H1 (cell line): ENCODE results near the gene IQCF2. TPM values are rescaled to one million over a fixed set of nuclear protein-coding genes. Genes with fewer than 3 reads are reported as not detected.
A peak's percentile ranks its signal among the peaks of the same experiment; 100 is the strongest.

ENCODE experiments used
- CTCF ChIA-PET: fragments of 300-600 bp; sonication (Branson Sonifier 250); formaldehyde crosslinking; loops from one replicate; lab custom pipeline; 2021; ENCODE audit not compliant: partially characterized antibody; lab: Charles Lee
- POLR2A ChIA-PET: fragments of 300-600 bp; sonication (Branson Sonifier 250); formaldehyde crosslinking; loops from one replicate; lab custom pipeline; 2021; ENCODE audit warnings: inconsistent platforms; ENCODE audit not compliant: partially characterized antibody; lab: Charles Lee
- DNase-seq, 2 experiments: peaks; one replicate each; pipeline versions ENCODE4 v3.0.0 to v3.0.0-alpha.2; 2010 to 2022; ENCODE audit warnings: low spot score in 2 of 2, low read depth in 1 of 2, mixed read lengths in 1 of 2
- FAIRE-seq: peaks from 2 replicates; lab custom pipeline; 2011; peaks lifted over from hg19 to GRCh38; lab: Jason Lieb, UNC
- H2AFZ ChIP-seq: 2 replicates; pipeline ENCODE4 v1.8.1; 2012; ENCODE audit warnings: low read length, inconsistent platforms
- H2AK5ac ChIP-seq: 2 replicates; pipeline ENCODE4 v1.6.1; 2013; ENCODE audit warnings: low read depth, low read length
- H2BK120ac ChIP-seq: replicated peaks from 2 replicates; pipeline ENCODE3; 2013; ENCODE audit warnings: low read depth, low read length, inconsistent platforms
- H2BK12ac ChIP-seq: 2 replicates; pipeline ENCODE4 v1.6.1; 2013; ENCODE audit warnings: low read depth, low read length
- H2BK15ac ChIP-seq: 2 replicates; pipeline ENCODE4 v1.6.1; 2013; ENCODE audit warnings: low read length
- H2BK20ac ChIP-seq: 2 replicates; pipeline ENCODE4 v1.6.1; 2013; ENCODE audit warnings: low read length
- H2BK5ac ChIP-seq: 2 replicates; pipeline ENCODE4 v1.6.1; 2013; ENCODE audit warnings: low read depth, low read length
- H3K14ac ChIP-seq: 2 replicates; pipeline ENCODE4 v1.6.1; 2013; ENCODE audit warnings: inconsistent platforms; ENCODE audit not compliant: insufficient read length
- H3K18ac ChIP-seq: 2 replicates; pipeline ENCODE4 v1.6.1; 2013; ENCODE audit warnings: low read length; ENCODE audit errors: extremely low read depth
- H3K23ac ChIP-seq: 2 replicates; pipeline ENCODE4 v1.6.1; 2013; ENCODE audit warnings: inconsistent platforms; ENCODE audit not compliant: insufficient read length
- H3K23me2 ChIP-seq: 2 replicates; pipeline ENCODE4 v1.6.1; 2013; ENCODE audit warnings: low read depth, low read length
- H3K27ac ChIP-seq: 2 replicates; pipeline ENCODE4 v1.6.1; 2011; ENCODE audit warnings: low read depth, low read length, inconsistent platforms
- H3K27me3 ChIP-seq, 4 experiments: replicated peaks in 1 of 4; 1 replicate in 1 of 4; 2 replicates in 3 of 4; pipeline versions ENCODE4 v1.6.1 to v1.8.1; 2011 to 2013; ENCODE audit warnings: low read length in 3 of 4, mild to moderate bottlenecking in 3 of 4, inconsistent platforms in 2 of 4, mixed read lengths in 2 of 4, moderate library complexity in 1 of 4; ENCODE audit not compliant: control insufficient read depth in 3 of 4, insufficient read depth in 3 of 4; ENCODE audit errors: extremely low read depth in 1 of 4
- H3K36me3 ChIP-seq, 4 experiments: 2 replicates each; pipeline versions ENCODE4 v1.6.1 to v1.8.1; 2011 to 2013; ENCODE audit warnings: mild to moderate bottlenecking in 4 of 4, low read length in 3 of 4, moderate library complexity in 2 of 4, control low read depth in 1 of 4, inconsistent platforms in 1 of 4; ENCODE audit not compliant: insufficient read depth in 4 of 4, control insufficient read depth in 2 of 4
- H3K4ac ChIP-seq: replicated peaks from 2 replicates; pipeline ENCODE3; 2013; ENCODE audit warnings: low read length, low read depth, mixed read lengths, inconsistent platforms; ENCODE audit not compliant: insufficient read length
- H3K4me1 ChIP-seq, 4 experiments: replicated peaks in 1 of 4; 1 replicate in 1 of 4; 2 replicates in 3 of 4; pipeline versions ENCODE4 v1.6.1 to v1.8.1; 2011 to 2013; ENCODE audit warnings: low read length in 3 of 4, inconsistent platforms in 2 of 4, mixed read lengths in 1 of 4; ENCODE audit not compliant: insufficient read depth in 4 of 4, control insufficient read depth in 3 of 4
- H3K4me2 ChIP-seq, 2 experiments: 2 replicates each; pipeline versions ENCODE4 v1.6.1 to v1.8.1; 2011 to 2013; ENCODE audit warnings: low read depth in 2 of 2, low read length in 2 of 2, control low read depth in 1 of 2, inconsistent platforms in 1 of 2, mild to moderate bottlenecking in 1 of 2; ENCODE audit not compliant: insufficient read depth in 1 of 2
- H3K4me3 ChIP-seq, 4 experiments: fragments of 200-600, 300-600 bp in 1 of 4; sonication (generic), shearing (Covaris generic), sonication (Bioruptor Twin) in 1 of 4; 2 replicates each; pipeline versions ENCODE4 v1.5.1 to v1.8.1; 2011 to 2016; ENCODE audit warnings: low read length in 4 of 4, low read depth in 3 of 4, control low read depth in 2 of 4, inconsistent platforms in 2 of 4, mild to moderate bottlenecking in 2 of 4, mixed read lengths in 1 of 4, moderate library complexity in 1 of 4; ENCODE audit not compliant: insufficient read depth in 2 of 4; ENCODE audit errors: extremely low read depth in 1 of 4
- H3K56ac ChIP-seq: replicated peaks from 2 replicates; pipeline ENCODE3; 2013; ENCODE audit warnings: low read depth, mild to moderate bottlenecking, mixed read lengths, low read length, inconsistent platforms; ENCODE audit not compliant: insufficient read length
- H3K79me1 ChIP-seq: 2 replicates; pipeline ENCODE4 v1.6.1; 2013; ENCODE audit warnings: low read depth, low read length, control low read depth
- H3K79me2 ChIP-seq, 2 experiments: 2 replicates each; pipeline versions ENCODE4 v1.6.1 to v1.8.1; 2012 to 2013; ENCODE audit warnings: low read length in 2 of 2, mild to moderate bottlenecking in 2 of 2, inconsistent platforms in 1 of 2; ENCODE audit not compliant: insufficient read depth in 2 of 2, control insufficient read depth in 1 of 2
- H3K9ac ChIP-seq, 4 experiments: replicated peaks in 1 of 4; 1 replicate in 1 of 4; 2 replicates in 3 of 4; pipeline versions ENCODE4 v1.6.1 to v1.8.1; 2011 to 2013; ENCODE audit warnings: low read depth in 3 of 4, low read length in 3 of 4, control low read depth in 2 of 4, mild to moderate bottlenecking in 2 of 4, moderate library complexity in 2 of 4, inconsistent platforms in 1 of 4; ENCODE audit errors: extremely low read depth in 1 of 4
- H3K9me3 ChIP-seq, 2 experiments: 2 replicates each; pipeline versions ENCODE4 v1.6.1 to v1.8.1; 2012 to 2013; ENCODE audit warnings: mild to moderate bottlenecking in 2 of 2, moderate library complexity in 2 of 2, control low read depth in 1 of 2, inconsistent platforms in 1 of 2, low read depth in 1 of 2, low read length in 1 of 2, mixed read lengths in 1 of 2; ENCODE audit not compliant: insufficient read depth in 2 of 2
- H4K20me1 ChIP-seq, 2 experiments: replicated peaks in 1 of 2; 2 replicates each; pipeline versions ENCODE3 to v1.8.1; 2011 to 2013; ENCODE audit warnings: inconsistent platforms in 2 of 2, low read length in 2 of 2, mild to moderate bottlenecking in 1 of 2; ENCODE audit not compliant: insufficient read depth in 2 of 2, control insufficient read depth in 1 of 2
- H4K5ac ChIP-seq: 2 replicates; pipeline ENCODE4 v1.6.1; 2013; ENCODE audit warnings: low read length, low read depth, mixed read lengths, inconsistent platforms; ENCODE audit not compliant: insufficient read length
- H4K8ac ChIP-seq: 2 replicates; pipeline ENCODE4 v1.8.0; 2013; ENCODE audit warnings: mild to moderate bottlenecking, moderate library complexity, low read length, inconsistent platforms; ENCODE audit not compliant: insufficient read depth; ENCODE audit errors: extremely low read depth
- H4K91ac ChIP-seq: replicated peaks from 2 replicates; pipeline ENCODE3; 2013; ENCODE audit warnings: low read length, mixed read lengths, inconsistent platforms; ENCODE audit not compliant: insufficient read length
- CBX5 ChIP-seq: fragments of 300-800, 300-1000 bp; sonication (generic); IDR thresholded peaks from 2 replicates; pipeline ENCODE4 v1.7.1; 2016; ENCODE audit warnings: antibody characterized with exemption, low read length, low read depth
- EGR1 ChIP-seq: IDR thresholded peaks from 2 replicates; pipeline ENCODE4 v1.6.1; 2011; ENCODE audit warnings: low read depth, low read length, borderline replicate concordance
- HDAC2 ChIP-seq, 2 experiments: fragments of 300-600 bp in 1 of 2; sonication (generic) in 1 of 2; IDR thresholded peaks; 2 replicates each; pipeline ENCODE4 v1.6.1; 2011 to 2012; ENCODE audit warnings: low read depth in 2 of 2, low read length in 2 of 2, mild to moderate bottlenecking in 2 of 2, moderate library complexity in 2 of 2, borderline replicate concordance in 1 of 2, inconsistent platforms in 1 of 2
- KDM4A ChIP-seq: IDR thresholded peaks from one replicate; pipeline ENCODE4 v1.7.1; 2012; ENCODE audit warnings: low read depth, mild to moderate bottlenecking, moderate library complexity, low read length, inconsistent platforms; ENCODE audit not compliant: severe bottlenecking
- RBBP5 ChIP-seq: IDR thresholded peaks from 2 replicates; pipeline ENCODE4 v1.7.1; 2012; ENCODE audit warnings: low read depth, mild to moderate bottlenecking, inconsistent platforms, low read length, moderate library complexity, borderline replicate concordance
- ZNF274 ChIP-seq: IDR thresholded peaks from 2 replicates; pipeline ENCODE4 v1.7.0; 2012; ENCODE audit warnings: low read length, borderline replicate concordance; ENCODE audit errors: extremely low read depth
- WGBS, 2 experiments: shearing (Covaris generic) in 1 of 2; methylation state at CpG; one replicate each; pipeline versions ENCODE4 v1.1.6 to v1.1.7; 2013 to 2015; ENCODE audit warnings: low lambda C conversion rate in 2 of 2, mixed read lengths in 2 of 2, inconsistent platforms in 1 of 2, low coverage in 1 of 2, missing lambda C conversion rate in 1 of 2; ENCODE audit not compliant: insufficient replicate concordance in 2 of 2, insufficient coverage in 1 of 2, insufficient read length in 1 of 2; ENCODE audit errors: extremely low coverage in 1 of 2, missing lambda C conversion rate in 1 of 2; 5-methylcytosine and 5-hydroxymethylcytosine counted together
- polyA plus RNA-seq, 7 experiments: library from polyadenylated mRNA; depleted of rRNA in 3 of 7; stranded (reverse) in 5 of 7; unstranded in 2 of 7; fragments of >200 nt in 5 of 7; fragments of 200-250 nt in 2 of 7; gene quantifications; 1 replicate in 5 of 7; 2 replicates in 1 of 7; 4 replicates in 1 of 7; pipeline versions ENCODE4 v1.2.1 to v1.2.3, GENCODE V29; 2011 to 2013; ENCODE audit warnings: missing spikeins in 2 of 7, mixed read lengths in 2 of 7
- total RNA-seq: library from RNA; stranded (reverse); fragmentation: NEBNext Ultra II Directional; extraction: Animal tissue kit (Norgen Biotek cat#: 25700); gene quantifications from 2 replicates; pipeline ENCODE4 v1.2.1, GENCODE V29; 2021
- TF ChIP-seq, protein P1 (sequence below), 3 experiments: IDR thresholded peaks; 1 replicate in 2 of 3; 2 replicates in 1 of 3; pipeline versions ENCODE4 v1.5.1 to v1.6.1; 2011; ENCODE audit warnings: low read length in 3 of 3, mild to moderate bottlenecking in 3 of 3, inconsistent platforms in 2 of 3, low read depth in 1 of 3, moderate library complexity in 1 of 3; ENCODE audit not compliant: insufficient read depth in 1 of 3; ENCODE audit errors: control extremely low read depth in 1 of 3

IQCF2 gene
- total and polyA plus RNA-seq, 2 of the 8 experiments (the other 6 are each of a cell fraction or from before 2014, with no cell fraction given), result not detected

DNA sequence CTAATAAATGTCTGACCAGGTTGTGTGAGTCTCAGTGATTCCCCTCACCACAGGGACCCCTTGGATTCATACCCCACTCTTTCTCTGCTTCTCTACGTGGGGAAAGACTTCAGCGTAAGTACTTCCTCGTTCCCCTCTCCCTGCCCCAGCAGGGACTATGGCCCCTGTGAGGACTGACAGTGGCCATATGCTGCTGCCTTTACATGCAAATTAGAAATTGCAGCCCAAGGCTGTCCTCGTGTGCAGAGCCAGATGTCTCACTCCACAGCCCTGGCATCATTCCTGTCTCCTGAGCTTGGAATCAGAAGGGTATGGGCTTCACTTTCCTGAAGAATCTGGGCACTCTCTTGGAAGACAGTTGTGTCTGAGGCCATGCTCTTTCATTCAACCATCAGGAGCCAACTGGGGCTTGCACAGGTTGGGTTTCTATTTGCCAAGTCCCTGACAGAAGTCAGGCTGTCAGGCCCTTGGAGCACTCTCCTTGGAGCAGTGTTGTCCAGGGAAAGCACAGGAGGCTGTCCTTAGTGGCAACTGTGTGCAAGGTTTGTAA lies 30.5 kb upstream of the IQCF2 start:
- no peaks in the 10 kb centered on the region for H3K23me2 ChIP-seq
- no peaks in the 10 kb centered on the region for H3K79me2 ChIP-seq
- H4K5ac ChIP-seq, result no peak overlapping the region
- WGBS, 2 experiments, result 76% methylated on average over 4 of the region's 4 CpGs; no CpG with 5 or more reads in 1 of the 2 experiments
- no peaks in the 10 kb centered on the region for H3K79me1 ChIP-seq
- H2BK5ac ChIP-seq, result no peak overlapping the region
- H4K91ac ChIP-seq, result no peak overlapping the region
- H2BK15ac ChIP-seq, result 0 out of 2 replicates have a peak overlapping the region, but pooled peaks have one; percentile 18
- H3K27me3 ChIP-seq, result no peaks in the 10 kb centered on the region; a peak in 1 of 7 replicates
- H3K18ac ChIP-seq, result no peak overlapping the region
- ChIA-PET CTCF (interaction anchor here (2.0 kb wide), 1 partner anchor 11 kb away, joined by 15 read pairs; no protein-coding TSS in a partner anchor), POLR2A (no interaction called here)
- no peaks in the 10 kb centered on the region for H4K20me1 ChIP-seq
- TF ChIP-seq RBBP5 (no peak), EGR1 (no peak), CBX5 (no peak), ZNF274 (no peak), KDM4A (no peak), HDAC2 (IDR thresholded peaks at IDR 0.05; ENCODE audit: borderline replicate concordance in 1 of 2, low read depth in 2 of 2, low read length in 2 of 2) (no peak)
- TF ChIP-seq, protein P1, sequence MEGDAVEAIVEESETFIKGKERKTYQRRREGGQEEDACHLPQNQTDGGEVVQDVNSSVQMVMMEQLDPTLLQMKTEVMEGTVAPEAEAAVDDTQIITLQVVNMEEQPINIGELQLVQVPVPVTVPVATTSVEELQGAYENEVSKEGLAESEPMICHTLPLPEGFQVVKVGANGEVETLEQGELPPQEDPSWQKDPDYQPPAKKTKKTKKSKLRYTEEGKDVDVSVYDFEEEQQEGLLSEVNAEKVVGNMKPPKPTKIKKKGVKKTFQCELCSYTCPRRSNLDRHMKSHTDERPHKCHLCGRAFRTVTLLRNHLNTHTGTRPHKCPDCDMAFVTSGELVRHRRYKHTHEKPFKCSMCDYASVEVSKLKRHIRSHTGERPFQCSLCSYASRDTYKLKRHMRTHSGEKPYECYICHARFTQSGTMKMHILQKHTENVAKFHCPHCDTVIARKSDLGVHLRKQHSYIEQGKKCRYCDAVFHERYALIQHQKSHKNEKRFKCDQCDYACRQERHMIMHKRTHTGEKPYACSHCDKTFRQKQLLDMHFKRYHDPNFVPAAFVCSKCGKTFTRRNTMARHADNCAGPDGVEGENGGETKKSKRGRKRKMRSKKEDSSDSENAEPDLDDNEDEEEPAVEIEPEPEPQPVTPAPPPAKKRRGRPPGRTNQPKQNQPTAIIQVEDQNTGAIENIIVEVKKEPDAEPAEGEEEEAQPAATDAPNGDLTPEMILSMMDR (IDR thresholded peaks at IDR 0.05; ENCODE audit: control extremely low read depth in 1 of 3, insufficient read depth in 1 of 3, low read depth in 1 of 3, low read length in 3 of 3), result no peak
- H4K8ac ChIP-seq, result no peak overlapping the region
- no peak overlapping the region for H3K4ac ChIP-seq
- DNase-seq (no peak), FAIRE-seq (no peak)
- no peaks in the 10 kb centered on the region for H3K36me3 ChIP-seq
- no peak overlapping the region for H3K4me2 ChIP-seq
- no peak overlapping the region for H3K4me3 ChIP-seq
- H2BK120ac ChIP-seq, result no peak overlapping the region
- H2AFZ ChIP-seq, result no peak overlapping the region; the same call in 1 of the 2 replicates
- no peak overlapping the region for H3K14ac ChIP-seq
- H3K9ac ChIP-seq, result no peak overlapping the region
- H3K56ac ChIP-seq, result no peak overlapping the region
- no peak overlapping the region for H2AK5ac ChIP-seq
- H2BK12ac ChIP-seq, result no peak overlapping the region
- H3K23ac ChIP-seq, result no peak overlapping the region
- no peak overlapping the region for H2BK20ac ChIP-seq
- peaks cover 3 to 8% of the 10 kb centered on the region in 2 experiments; a peak in 3 of 4 replicates for H3K9me3 ChIP-seq
- H3K27ac ChIP-seq, result no peak overlapping the region
- no peaks in the 10 kb centered on the region for H3K4me1 ChIP-seq
